ENCODE measurements around the gene SLC7A8.

Gene SLC7A8

DNA sequence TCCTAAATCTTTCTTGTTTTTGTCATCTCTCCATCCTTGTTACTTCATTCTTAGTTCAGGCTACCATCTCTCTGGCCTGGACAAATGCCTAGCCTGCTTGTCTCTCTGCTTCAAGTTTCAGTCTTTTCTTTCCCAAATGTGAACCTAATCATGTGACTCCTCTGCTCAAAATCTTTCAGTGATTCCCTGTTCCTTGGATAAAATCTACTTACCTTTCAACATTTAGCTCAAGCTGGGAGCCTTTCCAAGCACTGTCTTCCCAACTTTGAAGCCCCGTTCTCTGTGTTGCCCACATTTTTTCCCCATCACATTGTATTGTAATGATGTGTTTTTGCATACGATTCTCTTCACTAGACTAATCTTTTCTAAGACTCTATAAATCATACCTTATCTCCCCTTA lies 24.7 kb downstream of the SLC7A8 start:
- no peak for DNase-seq (ENCODE audit: low read depth, low spot score)

GRCh38 chr14:23154964-23155587 lies 28.4 kb downstream of the SLC7A8 start:
- peak; percentile 78 for DNase-seq (ENCODE audit: low read depth, low spot score)

- peak; percentile 87 for DNase-seq (ENCODE audit: low read depth, low spot score)
Observed at GRCh38 chr14:23153851-23154796, 29.3 kb downstream of the SLC7A8 start.

DNA sequence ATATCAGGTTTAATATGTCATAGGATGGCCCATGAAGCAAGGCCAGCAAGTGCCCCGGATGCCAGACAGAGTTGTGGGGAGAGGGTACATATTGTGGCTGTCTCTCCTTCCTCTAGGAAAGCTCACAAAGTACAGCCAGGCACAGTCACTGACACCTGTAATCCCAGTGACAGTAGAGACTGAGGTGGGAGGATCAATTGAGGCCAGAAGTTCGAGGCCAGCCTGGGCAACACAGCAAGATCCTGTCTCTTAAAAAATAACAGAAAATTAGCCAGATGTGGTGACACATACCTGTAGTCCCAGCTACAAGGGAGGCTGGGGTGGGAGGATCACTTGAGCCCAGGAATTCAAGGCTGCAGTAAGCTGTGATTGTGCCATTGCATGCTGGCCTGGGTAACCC lies 32.1 kb downstream of the SLC7A8 start:
- no peak for DNase-seq (ENCODE audit: low read depth, low spot score)

DNA sequence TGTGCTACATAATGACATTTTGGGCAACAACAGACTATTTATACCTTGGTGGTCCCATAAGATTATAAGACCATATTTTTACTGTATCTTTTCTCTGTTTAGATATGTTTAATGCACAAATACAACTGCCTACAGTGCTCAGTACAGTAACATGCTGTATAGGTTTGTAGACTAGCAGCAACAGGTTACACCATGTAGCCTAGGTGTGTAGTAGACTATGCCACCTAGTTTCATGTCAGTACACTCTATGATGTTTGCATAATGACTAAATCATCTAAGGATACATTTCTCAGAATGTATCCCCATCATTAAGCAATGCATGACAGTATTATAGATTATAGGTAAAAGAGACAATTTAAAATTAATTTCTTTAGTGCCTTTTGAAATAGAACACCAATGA lies 33.7 kb downstream of the SLC7A8 start:
- no peak for DNase-seq (ENCODE audit: low read depth, low spot score)

GRCh38 chr14:23148591-23149249 lies 34.7 kb downstream of the SLC7A8 start:
- DNase-seq (ENCODE audit: low read depth, low spot score): no peak

DNA sequence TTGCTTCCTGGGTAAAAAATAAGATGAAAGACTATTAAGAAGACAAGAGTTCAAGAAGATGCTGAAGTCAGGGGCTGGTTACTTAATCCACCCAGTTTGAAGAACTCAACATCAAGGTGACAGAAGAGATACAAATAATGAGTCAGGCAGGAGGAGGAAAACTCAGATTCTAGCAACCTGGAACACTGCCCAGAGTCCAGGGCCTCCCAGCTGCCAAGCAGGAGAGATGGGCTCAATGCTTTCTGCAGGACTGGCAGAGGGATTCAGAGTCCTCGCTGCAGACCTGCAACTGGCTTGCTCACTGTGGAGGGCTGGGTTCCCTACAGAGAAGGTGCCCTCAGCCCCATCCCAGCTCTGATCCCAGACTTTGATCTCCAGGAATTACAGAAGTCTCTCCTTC lies 35.8 kb downstream of the SLC7A8 start:
- no peak for DNase-seq (ENCODE audit: low read depth, low spot score)

- no peak for DNase-seq (ENCODE audit: low read depth, low spot score)
Observed at GRCh38 chr14:23146980-23147379, 36.5 kb downstream of the SLC7A8 start.

- peak; percentile 28 for DNase-seq (ENCODE audit: low read depth, low spot score)
Observed at GRCh38 chr14:23146351-23146910, 37.0 kb downstream of the SLC7A8 start.

GRCh38 chr14:23145794-23146350 lies 37.6 kb downstream of the SLC7A8 start:
- DNase-seq (ENCODE audit: low read depth, low spot score): peak; percentile 66

GRCh38 chr14:23143911-23144310 lies 39.5 kb downstream of the SLC7A8 start:
- no peak for DNase-seq (ENCODE audit: low read depth, low spot score)

DNA sequence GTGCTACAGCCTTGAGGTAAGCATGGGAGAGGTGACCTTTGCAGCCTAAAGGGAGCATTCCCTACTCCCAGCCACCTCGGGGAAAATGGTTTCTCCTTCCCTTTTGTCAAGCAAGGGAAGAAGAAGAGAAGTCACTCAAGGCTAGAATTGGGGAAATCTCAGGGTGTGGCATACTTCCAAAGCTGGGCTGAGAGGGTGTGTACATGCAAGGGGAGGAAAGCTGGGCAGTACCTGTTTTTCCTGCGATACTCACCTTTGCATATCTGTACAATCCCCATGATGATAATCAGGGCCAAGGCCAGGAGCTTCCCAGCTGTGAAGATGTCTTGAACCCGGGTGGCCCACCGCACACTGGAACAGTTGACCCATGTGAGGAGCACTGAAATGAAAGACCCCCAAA lies 40.6 kb downstream of the SLC7A8 start:
- no peak for DNase-seq (ENCODE audit: low read depth, low spot score)

GRCh38 chr14:23141706-23142444 lies 41.6 kb downstream of the SLC7A8 start:
- DNase-seq (ENCODE audit: low read depth, low spot score): peak; percentile 71

- DNase-seq (ENCODE audit: low read depth, low spot score): no peak
Observed at GRCh38 chr14:23140371-23140770, 43.1 kb downstream of the SLC7A8 start.

GRCh38 chr14:23139874-23140273 lies 43.6 kb downstream of the SLC7A8 start:
- no peak for DNase-seq (ENCODE audit: low read depth, low spot score)

DNA sequence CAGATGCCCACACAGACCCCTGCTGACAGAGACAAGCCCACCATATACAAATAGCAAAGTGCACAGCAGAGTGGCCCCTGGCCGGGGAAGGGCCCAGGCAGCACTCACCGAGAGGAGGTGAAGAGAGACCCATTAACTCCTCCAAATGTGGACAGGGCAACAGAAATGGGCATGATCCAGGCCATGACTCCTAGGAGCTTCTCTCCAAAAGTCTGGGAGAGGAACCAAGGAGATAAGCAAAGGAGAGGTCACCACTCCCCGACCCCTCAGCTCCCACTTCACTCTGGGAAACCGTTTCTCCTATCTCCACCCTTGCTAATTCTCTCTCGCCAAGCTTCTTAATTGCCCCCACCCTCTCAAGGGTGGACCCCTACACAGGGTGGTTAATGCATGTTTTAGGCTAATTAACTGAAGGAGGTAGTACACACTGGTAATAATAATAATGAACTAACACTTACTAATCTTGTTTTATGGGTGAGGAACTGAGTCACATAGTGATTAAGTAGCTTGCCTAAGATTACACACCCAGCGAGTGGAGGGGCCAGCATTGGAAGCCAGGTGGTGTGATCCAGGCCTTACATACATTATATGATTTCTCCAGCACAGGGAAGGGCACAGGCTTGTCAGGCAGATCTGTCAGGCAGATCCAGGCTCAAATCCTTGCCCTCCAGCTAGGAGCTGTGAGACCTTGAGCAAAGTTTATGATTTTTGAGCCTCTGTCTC lies 45.5 kb downstream of the SLC7A8 start:
- no peak for DNase-seq (ENCODE audit: low read depth, low spot score)

GRCh38 chr14:23137192-23137812 lies 46.2 kb downstream of the SLC7A8 start:
- DNase-seq (ENCODE audit: low read depth, low spot score): no peak

- no peak for DNase-seq (ENCODE audit: low read depth, low spot score)
Observed at GRCh38 chr14:23136566-23137133, 46.8 kb downstream of the SLC7A8 start.

DNA sequence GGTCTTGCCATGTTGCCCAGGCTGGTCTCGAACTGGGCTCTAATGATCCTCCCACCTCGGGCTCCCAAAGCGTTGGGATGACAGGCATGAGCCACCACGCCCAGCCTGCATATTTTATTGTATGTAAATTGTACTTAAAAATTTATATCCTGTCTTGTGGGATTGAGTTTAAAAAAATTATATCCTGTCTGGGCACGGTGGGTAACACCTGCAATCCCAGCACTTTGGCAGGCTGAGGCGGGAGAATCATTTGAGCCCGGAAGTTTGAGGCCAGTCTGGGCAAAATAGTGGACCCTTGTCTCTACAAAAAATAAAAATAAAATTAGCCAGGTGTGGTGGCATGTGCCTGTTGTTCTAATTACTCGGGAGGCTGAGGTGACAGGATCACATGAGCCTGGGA lies 50.5 kb downstream of the SLC7A8 start:
- DNase-seq (ENCODE audit: low read depth, low spot score): no peak

DNA sequence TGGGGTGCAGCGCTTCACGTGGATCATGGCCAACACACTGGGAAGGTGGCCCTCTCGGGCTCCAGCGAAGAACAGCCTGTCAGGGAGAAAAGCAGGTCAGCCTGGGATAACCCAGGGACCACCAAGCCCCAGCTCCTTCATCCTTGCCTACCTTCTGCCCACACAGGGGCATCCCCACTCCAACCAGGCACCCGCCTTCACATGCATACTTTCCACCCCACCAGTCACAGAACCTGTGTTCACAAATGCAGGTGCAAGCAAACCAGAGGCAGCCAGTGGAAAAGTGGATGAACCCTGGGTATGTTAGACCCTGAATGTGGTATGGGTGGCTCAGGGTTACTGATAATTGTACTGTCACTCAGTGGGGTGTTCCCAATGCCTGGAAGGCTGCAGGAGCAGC lies 52.0 kb downstream of the SLC7A8 start:
- no peak for DNase-seq (ENCODE audit: low read depth, low spot score)
